HG02610 (cell line): ENCODE measurements around the gene PPP1R37.

Experiments used
- ATAC-seq: cut with Tn5 transposase; IDR thresholded peaks from one replicate; pipeline ENCODE4 v1.9.1; 2021; ENCODE audit warnings: mild to moderate bottlenecking, moderate library complexity; ENCODE audit not compliant: unreplicated experiment

Gene PPP1R37

GRCh38 chr19:45151320-45151719, 58.3 kb downstream of the PPP1R37 start:
- ATAC-seq, result no peak

DNA sequence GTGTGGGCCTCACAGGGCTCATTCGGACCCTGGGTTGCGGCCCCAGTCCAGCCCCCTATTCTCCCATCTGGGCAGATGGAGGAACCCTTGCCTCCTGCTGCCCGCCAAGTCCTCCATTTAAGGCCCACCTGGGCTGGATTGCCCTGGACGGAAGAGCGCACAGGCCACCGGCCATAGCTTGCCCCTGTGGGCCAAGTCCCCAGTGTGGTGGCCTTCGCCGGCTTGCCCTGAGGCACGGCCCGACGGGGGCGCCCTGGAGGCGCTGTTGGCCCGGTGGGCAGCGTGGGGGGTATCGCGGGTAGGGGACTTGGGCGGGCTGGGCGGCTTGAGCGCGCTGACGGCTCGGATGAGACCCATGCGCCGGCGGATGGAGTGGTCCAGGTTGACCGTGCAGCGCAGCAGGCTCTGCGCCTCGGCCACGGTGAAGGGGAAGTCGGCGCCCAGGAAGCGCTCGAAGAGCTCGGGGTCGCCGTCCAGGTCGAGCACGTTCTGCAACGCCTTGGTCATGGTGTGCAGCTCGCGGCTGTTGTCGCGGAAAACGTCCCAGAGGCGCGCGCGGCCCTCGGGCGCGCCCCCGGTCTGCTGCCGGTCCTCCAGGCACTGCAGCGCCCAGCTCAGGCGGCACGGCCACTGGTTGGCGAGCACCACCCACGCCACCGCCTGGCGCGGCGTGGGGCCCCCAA, 59.0 kb downstream of the PPP1R37 start:
- no peak for ATAC-seq

DNA sequence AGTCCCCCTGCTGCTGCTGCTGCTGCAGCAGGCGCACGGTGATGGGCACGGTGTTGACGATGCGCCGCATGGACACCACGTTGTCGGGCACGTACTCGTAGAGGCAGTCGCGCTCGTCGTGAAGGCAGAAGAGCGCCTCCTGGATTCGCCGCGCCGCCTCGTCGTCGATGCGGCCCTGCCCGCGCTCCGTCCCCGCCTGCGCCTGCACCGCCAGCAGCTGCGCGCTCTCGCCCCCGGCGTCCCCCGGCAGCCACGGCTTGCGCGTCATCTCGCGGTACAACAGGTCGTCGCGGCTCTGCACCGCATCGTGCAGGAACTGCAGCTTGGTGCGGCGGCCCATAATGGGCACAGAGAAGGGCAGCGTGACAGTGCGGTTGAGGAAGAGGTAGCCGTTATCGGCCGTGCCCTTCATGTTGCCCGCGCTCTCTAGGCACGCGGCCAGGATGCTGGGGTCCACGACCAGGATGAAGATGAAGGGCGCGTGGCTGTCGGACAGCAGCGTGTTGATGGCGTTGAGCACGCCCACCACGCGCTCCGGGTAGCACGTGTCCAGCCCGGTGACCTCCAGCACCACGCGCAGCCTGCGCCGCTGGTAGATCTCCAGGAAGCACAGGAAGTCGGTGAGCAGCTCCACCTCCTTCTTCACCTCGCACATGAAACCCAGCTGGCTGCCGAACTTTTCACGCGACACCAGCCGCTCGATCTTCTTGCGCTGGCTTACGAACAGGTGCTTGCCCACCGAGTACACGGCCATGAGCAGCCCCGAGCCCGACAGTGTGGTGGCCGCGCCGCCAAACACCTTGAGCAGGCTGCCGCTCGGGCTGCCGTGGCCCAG, 59.7 kb downstream of the PPP1R37 start:
- no peak for ATAC-seq

GRCh38 chr19:45153339-45154063, 60.5 kb downstream of the PPP1R37 start:
- no peak for ATAC-seq

DNA sequence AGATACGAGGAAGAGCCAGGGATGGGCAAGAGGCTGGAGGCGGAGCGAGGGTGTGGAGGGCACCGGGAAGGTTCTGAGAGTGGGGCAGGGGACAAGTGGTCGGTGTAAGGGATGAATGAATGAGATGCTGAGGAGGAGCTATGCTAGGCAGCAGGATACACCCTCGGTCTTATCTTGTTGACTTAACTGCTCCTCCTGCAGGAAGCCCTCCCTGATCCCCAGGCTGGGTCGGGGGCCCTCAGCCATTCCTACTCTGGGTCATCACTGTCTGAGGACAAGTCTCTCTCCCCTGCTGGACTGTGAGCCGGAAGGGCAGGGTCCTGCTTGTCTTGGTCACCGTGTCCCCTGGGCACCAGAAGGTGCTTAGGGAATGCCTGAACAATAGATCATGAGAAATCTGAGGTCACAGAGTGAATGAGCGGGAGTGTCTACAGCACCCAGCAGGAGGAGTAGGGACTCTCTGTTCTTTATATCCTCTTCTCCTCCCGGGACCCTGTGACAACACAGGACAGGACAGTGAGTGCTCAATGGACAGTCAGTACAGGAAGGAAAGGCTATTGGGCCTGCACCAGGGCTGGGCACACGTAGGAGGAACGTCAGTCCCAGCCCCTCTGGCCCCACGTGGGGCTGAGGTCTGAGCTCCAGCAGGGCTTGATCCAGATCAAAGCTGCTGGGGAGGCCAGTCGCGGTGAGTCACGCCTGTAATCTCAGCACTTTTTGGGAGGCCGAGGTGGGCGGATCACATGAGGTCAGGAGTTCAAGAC, 61.3 kb downstream of the PPP1R37 start:
- ATAC-seq, result no peak

DNA sequence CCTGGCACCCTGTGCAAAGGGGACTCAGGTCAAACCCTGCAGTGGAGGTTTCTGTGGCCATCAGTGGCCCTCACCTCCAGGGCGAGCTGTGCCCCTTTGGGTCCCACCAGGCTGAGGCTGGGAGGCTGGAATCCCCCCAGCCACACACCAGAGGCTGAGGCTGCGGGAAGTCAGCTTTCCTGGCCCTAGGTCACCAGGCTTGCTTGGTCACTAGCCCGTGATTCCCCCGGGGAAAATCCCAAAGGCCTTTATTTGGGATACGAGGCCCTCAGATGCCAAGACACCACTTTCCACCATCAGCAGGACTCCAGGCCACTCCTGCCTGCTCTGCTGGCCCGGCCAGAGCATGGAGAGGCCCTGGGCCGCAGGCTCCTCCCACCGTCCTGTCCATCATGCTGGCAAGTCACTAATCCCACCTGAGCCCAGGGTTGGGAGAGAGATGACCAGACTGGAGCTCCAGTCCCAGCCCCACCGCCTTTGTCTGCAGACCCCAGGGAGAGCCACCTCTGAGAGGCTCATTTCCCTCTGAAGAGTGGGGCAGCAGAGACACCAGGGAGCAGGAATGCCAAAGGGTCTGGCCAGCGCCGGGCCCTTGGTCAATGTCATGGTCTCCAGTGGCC, 63.1 kb downstream of the PPP1R37 start:
- no peak for ATAC-seq

DNA sequence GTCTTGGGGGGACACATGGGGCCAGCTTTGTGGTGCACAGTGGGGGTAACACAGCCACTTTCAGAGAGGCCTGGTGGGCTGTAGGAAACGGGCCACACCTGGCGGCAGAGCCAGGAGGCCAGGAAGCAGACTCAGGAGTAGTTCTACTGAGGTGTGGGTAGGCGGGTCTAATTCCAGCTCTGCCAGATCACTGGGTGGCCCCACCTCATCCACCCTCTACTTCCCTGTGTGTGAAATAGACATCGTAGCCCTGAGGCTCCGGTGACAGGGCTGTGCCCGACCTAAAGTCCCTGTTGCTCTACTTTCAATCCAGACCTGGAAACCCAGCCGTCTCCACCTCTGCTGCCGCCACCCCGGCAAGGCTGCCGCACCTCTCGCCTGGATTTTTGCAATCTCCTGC, 63.8 kb downstream of the PPP1R37 start:
- no peak for ATAC-seq

DNA sequence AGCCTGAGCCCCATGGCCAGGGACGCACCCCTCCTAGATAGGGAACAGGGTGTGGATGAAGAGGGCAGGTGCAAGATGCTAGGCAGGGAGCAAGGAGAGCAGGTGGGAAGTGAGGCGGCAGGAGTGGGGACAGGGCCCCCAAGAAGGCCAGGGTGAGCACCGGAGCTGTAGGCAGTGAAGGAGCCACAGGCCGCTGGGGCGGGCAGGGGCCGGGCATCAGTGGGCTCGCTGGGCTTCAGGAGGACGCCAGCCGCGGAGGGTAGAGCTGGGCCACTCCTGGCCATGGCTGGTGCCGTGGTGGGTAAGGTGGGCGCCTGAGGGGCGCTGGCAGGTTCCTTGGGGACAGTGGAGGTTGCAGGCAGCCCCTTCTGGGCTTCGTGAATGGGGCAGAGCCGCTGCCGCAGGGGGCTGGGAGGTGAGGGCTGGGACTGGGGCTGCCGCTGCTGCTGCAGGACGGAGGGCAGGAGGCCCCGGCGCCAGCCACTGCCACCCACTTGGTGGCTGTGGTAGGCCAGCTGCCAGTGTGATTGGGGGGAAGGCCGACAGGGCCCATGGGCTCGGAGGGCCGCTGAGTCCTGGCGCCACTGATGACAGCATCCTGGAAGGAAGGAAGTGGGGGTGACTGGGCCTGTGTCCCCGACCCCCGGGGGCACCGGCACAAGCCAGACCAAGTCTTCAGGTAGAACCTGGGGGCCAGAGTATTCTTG, 65.7 kb downstream of the PPP1R37 start:
- no peak for ATAC-seq

- ATAC-seq, result no peak
Measured at GRCh38 chr19:45159210-45159970, 66.4 kb downstream of the PPP1R37 start.

- no peak for ATAC-seq
Measured at GRCh38 chr19:45159971-45160324, 67.0 kb downstream of the PPP1R37 start.

DNA sequence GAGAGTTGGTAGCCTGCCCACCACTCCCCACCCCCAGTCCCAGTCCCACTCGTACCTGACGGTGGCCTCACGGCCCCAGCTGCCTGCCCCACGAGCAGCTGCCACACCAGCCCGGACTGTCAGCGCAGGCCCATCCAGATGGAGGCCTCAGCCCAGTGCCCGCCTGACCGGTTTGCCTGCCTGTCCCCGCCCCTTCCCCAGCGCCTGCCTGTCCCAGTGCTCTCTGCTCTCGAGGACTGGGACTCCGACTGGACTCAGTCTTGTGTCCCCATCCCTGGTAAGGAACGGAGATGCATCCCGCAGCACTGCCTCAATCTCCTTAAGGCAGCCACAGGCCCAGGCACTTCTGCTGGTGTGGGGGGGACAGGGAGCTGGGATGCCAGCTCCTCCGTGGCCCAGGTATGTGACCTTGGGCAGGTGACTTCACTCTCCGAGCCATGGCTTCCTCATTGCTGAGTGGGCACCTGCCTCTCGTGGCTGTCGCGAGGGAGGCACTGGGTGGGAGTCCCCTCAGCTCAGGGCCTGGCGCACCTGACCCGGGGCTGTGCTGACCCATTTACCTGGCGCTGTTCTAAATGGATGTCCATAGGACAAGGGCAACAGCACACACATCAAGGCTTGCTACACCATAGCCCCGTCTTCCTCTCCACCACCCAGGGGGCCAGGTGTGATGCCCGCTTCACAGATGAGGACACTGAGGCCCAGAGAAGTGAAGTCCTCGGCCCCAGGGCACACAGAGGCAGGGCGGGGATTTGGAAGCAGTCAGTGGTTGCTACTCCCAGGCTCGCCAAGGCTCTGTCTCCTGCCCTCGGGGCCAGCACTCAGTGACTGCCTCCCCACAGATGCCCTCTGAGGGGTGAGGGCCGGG, 68.1 kb downstream of the PPP1R37 start, which contains the start of gene NKPD1:
TSS of gene NKPD1 (minus strand) at position 113 of the 868 bp plus-strand sequence. CDS start 832 bp downstream, outside the sequence.
- no peak for ATAC-seq

GRCh38 chr19:45161738-45162607, 69.0 kb downstream of the PPP1R37 start:
- ATAC-seq, result no peak

DNA sequence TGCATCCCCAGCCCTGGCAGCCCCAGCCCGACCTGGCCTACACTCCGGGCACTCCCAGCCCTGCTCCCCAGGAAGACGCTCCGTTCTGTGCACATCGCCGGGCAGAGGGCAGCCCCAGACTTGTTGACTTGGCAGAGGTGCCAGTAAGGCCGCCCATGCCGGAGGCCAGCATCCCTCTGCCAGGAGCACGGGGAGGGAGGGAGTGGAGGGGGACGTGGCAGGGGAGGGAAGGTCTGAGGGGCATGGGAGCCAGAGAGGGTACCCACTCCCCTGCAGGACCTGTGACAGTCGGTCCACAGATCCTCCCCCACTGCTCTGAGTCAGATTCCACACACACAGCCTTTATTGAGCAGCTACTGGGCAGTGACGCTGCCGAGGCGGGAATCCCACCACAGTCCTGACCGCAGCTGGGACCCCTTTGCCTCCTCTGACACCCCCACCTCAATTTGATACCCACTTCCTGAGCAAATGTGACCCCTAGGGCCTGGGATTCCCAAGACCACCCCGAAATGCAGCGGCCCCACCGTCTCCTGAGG, 69.7 kb downstream of the PPP1R37 start:
- no peak for ATAC-seq

GRCh38 chr19:45163156-45163555, 70.2 kb downstream of the PPP1R37 start:
- ATAC-seq, result no peak

DNA sequence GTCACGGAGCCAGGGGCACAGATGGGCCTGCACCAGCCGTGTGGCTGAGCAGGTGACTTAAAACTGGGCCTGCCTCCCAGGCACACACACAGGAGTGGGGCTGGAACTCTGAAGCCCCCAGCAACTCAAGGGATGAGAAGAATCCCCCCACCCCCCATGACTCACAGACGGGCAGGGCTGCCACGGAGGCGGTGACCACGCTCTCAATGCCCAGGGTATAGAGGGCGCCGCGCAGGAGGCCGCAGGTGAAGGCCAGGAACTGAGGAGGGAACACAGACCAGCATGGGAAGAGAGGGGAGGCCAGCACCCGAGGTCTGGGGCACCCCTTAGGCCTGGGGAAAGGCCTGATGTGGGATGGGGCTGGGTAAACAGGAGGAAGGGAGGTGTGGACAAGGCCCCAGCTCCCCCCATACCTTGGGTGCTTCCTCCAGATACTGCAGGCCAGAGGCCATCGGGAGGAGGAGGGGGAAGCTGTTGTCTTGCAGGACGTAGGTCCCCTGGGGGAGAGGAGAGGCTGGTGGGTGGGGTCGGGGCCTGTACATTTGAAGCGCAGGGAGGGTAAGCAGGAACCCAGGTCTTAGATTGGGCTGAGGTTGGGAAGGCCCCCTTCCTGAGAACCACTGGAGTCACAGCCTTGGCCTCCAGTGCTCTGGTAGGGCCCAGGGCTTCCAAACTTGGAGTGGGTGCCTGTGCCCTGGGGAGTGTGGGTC, 70.9 kb downstream of the PPP1R37 start:
- peak; percentile 11 for ATAC-seq

- ATAC-seq, result peak; percentile 77
Measured at GRCh38 chr19:45164577-45165335, 71.8 kb downstream of the PPP1R37 start.
